ENCODE results near the gene FPGS. TPM values are rescaled to one million over a fixed set of nuclear protein-coding genes. Genes with fewer than 3 reads are reported as not detected.

FPGS gene
- polyA plus RNA-seq, 1 donor (not counting 4 experiments of a cell fraction or from before 2014, with no cell fraction given): 38.2 TPM

DNA sequence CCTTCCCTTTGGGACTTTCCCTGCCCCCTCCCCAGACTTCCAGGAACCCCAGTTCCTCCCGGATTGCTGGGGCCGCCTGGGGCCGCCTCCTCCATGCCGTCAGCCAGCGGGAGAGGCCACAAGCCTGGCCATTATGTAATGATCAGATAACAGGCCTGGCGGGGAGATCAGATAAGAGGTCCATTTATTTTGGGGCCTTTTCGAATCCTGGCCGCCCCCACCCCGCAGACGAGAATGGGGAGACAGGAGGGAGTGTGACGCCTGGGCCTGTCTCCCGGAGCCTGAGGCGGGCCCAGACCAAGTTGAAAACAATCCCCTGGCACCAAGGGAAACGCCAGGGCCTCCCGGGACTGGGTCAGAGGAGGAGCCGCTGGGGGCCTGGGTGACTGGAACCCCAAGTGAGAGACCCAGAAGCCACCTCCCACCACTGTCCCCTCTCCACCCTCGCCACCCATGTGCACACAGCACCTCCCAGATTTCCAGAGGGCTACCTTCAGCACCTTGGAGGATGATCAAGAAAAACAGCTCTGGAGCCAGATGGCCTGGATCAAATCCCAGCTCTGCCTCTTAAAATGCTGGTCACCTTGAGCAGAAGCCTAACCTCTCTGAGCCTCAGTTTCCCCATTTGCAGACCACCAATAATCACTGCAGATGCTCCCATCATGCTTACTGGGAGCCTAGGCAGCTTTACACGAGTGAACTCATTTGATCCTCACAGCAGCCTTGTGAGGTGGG, 43.9 kb downstream of the FPGS start:
- H3K36me3 ChIP-seq (ENCODE audit: control insufficient read depth in 2 of 2, extremely low read depth in 1 of 2, insufficient read depth in 2 of 2, low read length in 2 of 2): no peaks in the 10 kb centered on the region
- peaks cover 4% of the 10 kb centered on the region for H3K4me1 ChIP-seq (ENCODE audit: control insufficient read depth, extremely low read depth, insufficient read depth, low read length)
- H3K79me2 ChIP-seq (ENCODE audit: control insufficient read depth, insufficient read depth, low read length): no peaks in the 10 kb centered on the region
- H3K27me3 ChIP-seq (ENCODE audit: control insufficient read depth, extremely low read depth, insufficient read depth, low read length): no peaks in the 10 kb centered on the region
- no peak overlapping the region for H3K9ac ChIP-seq (ENCODE audit: control insufficient read depth, extremely low read depth, insufficient read depth, low read length)
- no peak overlapping the region for H3K27ac ChIP-seq (ENCODE audit: control insufficient read depth, insufficient read depth, low read length)
- peaks cover 10% of the 10 kb centered on the region for H3K9me3 ChIP-seq (ENCODE audit: control insufficient read depth, low read depth, low read length)
- no peak for DNase-seq (ENCODE audit: low read depth, low spot score)
- H3K9me1 ChIP-seq (ENCODE audit: control insufficient read depth, extremely low read depth, insufficient read depth, low read length): no peaks in the 10 kb centered on the region
- no peak for TF ChIP-seq EZH2 (IDR thresholded peaks at IDR 0.05; ENCODE audit: low read length)
- TF ChIP-seq, protein P1, sequence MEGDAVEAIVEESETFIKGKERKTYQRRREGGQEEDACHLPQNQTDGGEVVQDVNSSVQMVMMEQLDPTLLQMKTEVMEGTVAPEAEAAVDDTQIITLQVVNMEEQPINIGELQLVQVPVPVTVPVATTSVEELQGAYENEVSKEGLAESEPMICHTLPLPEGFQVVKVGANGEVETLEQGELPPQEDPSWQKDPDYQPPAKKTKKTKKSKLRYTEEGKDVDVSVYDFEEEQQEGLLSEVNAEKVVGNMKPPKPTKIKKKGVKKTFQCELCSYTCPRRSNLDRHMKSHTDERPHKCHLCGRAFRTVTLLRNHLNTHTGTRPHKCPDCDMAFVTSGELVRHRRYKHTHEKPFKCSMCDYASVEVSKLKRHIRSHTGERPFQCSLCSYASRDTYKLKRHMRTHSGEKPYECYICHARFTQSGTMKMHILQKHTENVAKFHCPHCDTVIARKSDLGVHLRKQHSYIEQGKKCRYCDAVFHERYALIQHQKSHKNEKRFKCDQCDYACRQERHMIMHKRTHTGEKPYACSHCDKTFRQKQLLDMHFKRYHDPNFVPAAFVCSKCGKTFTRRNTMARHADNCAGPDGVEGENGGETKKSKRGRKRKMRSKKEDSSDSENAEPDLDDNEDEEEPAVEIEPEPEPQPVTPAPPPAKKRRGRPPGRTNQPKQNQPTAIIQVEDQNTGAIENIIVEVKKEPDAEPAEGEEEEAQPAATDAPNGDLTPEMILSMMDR (optimal IDR thresholded peaks at IDR 0.05 in 1 of 3, IDR thresholded peaks at IDR 0.05 in 1 of 3, conservative IDR thresholded peaks at IDR 0.05 in 1 of 3; ENCODE audit: extremely low read depth in 1 of 3, insufficient read depth in 2 of 3, low read length in 3 of 3): no peak
- no peak overlapping the region for H3K4me2 ChIP-seq (ENCODE audit: control insufficient read depth, extremely low read depth, insufficient read depth, low read depth, low read length)
- H2AFZ ChIP-seq (ENCODE audit: control insufficient read depth, low read length): no peak overlapping the region
- H4K20me1 ChIP-seq (ENCODE audit: control insufficient read depth, extremely low read depth, insufficient read depth, low read length): no peaks in the 10 kb centered on the region
- no peak for FAIRE-seq
- H3K4me3 ChIP-seq (ENCODE audit: control insufficient read depth in 2 of 3, extremely low read depth in 1 of 3, insufficient read depth in 2 of 3, low read depth in 1 of 3, low read length in 3 of 3): no peak overlapping the region
- dilution Hi-C loops (cut with MboI; ENCODE audit: extremely low pct_ligation_motif_present, low sequenced_read_pairs): no loop called here

DNA sequence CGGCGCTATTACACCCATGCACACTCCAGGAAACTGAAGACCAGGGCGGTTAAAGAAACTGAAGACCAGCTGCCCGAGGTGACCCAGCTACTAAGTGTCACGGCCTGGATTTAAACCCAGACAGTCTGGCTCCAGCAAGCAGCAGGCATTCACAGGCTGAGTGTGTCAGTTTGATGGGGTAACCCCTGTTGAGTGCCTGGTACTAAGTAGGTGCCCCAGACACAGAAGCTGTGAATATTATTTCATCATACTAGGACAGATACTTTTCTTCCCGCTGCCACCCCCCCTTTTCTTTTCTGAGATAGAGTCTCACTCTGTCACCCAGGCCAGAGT, 44.5 kb downstream of the FPGS start:
- Histone ChIP-seq H3K36me3 (ENCODE audit: control insufficient read depth in 2 of 2, extremely low read depth in 1 of 2, insufficient read depth in 2 of 2, low read length in 2 of 2) (no peaks in the 10 kb centered on the region), H3K27ac (ENCODE audit: control insufficient read depth, insufficient read depth, low read length) (no peak overlapping the region), H3K9me1 (ENCODE audit: control insufficient read depth, extremely low read depth, insufficient read depth, low read length) (no peaks in the 10 kb centered on the region), H3K79me2 (ENCODE audit: control insufficient read depth, insufficient read depth, low read length) (no peaks in the 10 kb centered on the region), H3K27me3 (ENCODE audit: control insufficient read depth, extremely low read depth, insufficient read depth, low read length) (no peaks in the 10 kb centered on the region), H3K4me2 (ENCODE audit: control insufficient read depth, extremely low read depth, insufficient read depth, low read depth, low read length) (no peak overlapping the region), H3K4me1 (ENCODE audit: control insufficient read depth, extremely low read depth, insufficient read depth, low read length) (peaks cover 4% of the 10 kb centered on the region), H3K9ac (ENCODE audit: control insufficient read depth, extremely low read depth, insufficient read depth, low read length) (no peak overlapping the region), H3K4me3 (ENCODE audit: control insufficient read depth in 2 of 3, extremely low read depth in 1 of 3, insufficient read depth in 2 of 3, low read depth in 1 of 3, low read length in 3 of 3) (no peak overlapping the region), H2AFZ (ENCODE audit: control insufficient read depth, low read length) (no peak overlapping the region), H4K20me1 (ENCODE audit: control insufficient read depth, extremely low read depth, insufficient read depth, low read length) (no peaks in the 10 kb centered on the region), H3K9me3 (ENCODE audit: control insufficient read depth, low read depth, low read length) (peaks cover 10% of the 10 kb centered on the region)
- DNase-seq (ENCODE audit: low read depth, low spot score) (no peak), FAIRE-seq (no peak)
- TF ChIP-seq EZH2 (IDR thresholded peaks at IDR 0.05; ENCODE audit: low read length): no peak
- TF ChIP-seq, protein P1 (optimal IDR thresholded peaks at IDR 0.05 in 1 of 3, IDR thresholded peaks at IDR 0.05 in 1 of 3, conservative IDR thresholded peaks at IDR 0.05 in 1 of 3; ENCODE audit: extremely low read depth in 1 of 3, insufficient read depth in 2 of 3, low read length in 3 of 3): no peak
- dilution Hi-C loops (cut with MboI; ENCODE audit: extremely low pct_ligation_motif_present, low sequenced_read_pairs): no loop called here
